GM19372 (cell line): ENCODE results near the gene RBM24.

Experiments
- ATAC-seq: cut with Tn5 transposase; IDR thresholded peaks from one replicate; pipeline ENCODE4 v1.9.1; 2021; ENCODE audit warnings: mild to moderate bottlenecking, low read depth, moderate library complexity; ENCODE audit not compliant: unreplicated experiment

RBM24 gene

GRCh38 chr6:17281100-17281496, at the start of gene RBM24:
TSS of gene RBM24 (plus strand) at chr6:17281361. CDS start at chr6:17281582, 221 bp downstream.
- no peak for ATAC-seq

- ATAC-seq: no peak
Measured at GRCh38 chr6:17233531-17233930, 47.6 kb upstream of the RBM24 start.

- no peak for ATAC-seq
Measured at GRCh38 chr6:17237246-17237645, 43.9 kb upstream of the RBM24 start.

GRCh38 chr6:17239260-17239659, 41.9 kb upstream of the RBM24 start:
- no peak for ATAC-seq

- ATAC-seq: no peak
Measured at GRCh38 chr6:17240803-17241500, 40.2 kb upstream of the RBM24 start.

- ATAC-seq: no peak
Measured at GRCh38 chr6:17242087-17242486, 39.1 kb upstream of the RBM24 start.

GRCh38 chr6:17250237-17250636, 30.9 kb upstream of the RBM24 start:
- no peak for ATAC-seq

- ATAC-seq: no peak
Measured at GRCh38 chr6:17251953-17252352, 29.2 kb upstream of the RBM24 start.

GRCh38 chr6:17258749-17259148, 22.4 kb upstream of the RBM24 start:
- no peak for ATAC-seq

- ATAC-seq: no peak
Measured at GRCh38 chr6:17265570-17265969, 15.6 kb upstream of the RBM24 start.

- ATAC-seq: no peak
Measured at GRCh38 chr6:17267566-17267965, 13.6 kb upstream of the RBM24 start.

- ATAC-seq: no peak
Measured at GRCh38 chr6:17268114-17268513, 13.0 kb upstream of the RBM24 start.

GRCh38 chr6:17269840-17270239, 11.3 kb upstream of the RBM24 start:
- no peak for ATAC-seq

GRCh38 chr6:17271628-17272027, 9.5 kb upstream of the RBM24 start:
- no peak for ATAC-seq

GRCh38 chr6:17276766-17277165, 4.4 kb upstream of the RBM24 start:
- ATAC-seq: no peak

GRCh38 chr6:17277256-17277655, 3.9 kb upstream of the RBM24 start:
- no peak for ATAC-seq

GRCh38 chr6:17278289-17279063, 2.7 kb upstream of the RBM24 start:
- ATAC-seq: no peak

GRCh38 chr6:17280138-17280537, 1.0 kb upstream of the RBM24 start:
- no peak for ATAC-seq

GRCh38 chr6:17280552-17281090, 540 bp upstream of the RBM24 start:
- no peak for ATAC-seq

- ATAC-seq: no peak
Measured at GRCh38 chr6:17281497-17282481, 628 bp downstream of the RBM24 start.

- ATAC-seq: no peak
Measured at GRCh38 chr6:17283074-17283473, 1.9 kb downstream of the RBM24 start.
